ENCODE data around the gene MAP3K20.
"Not testable (repeated sequence)": the region's sequence is repeated elsewhere in the genome, so short reads cannot be mapped to it uniquely, and the experiment has no call there.

MAP3K20 gene

GRCh38 chr2:173271825-173272224, 196.2 kb downstream of the MAP3K20 start:
- DNase-seq, result no peak
- H3K4me3 Mint-ChIP-seq, result no peak overlapping the region
- H3K36me3 Mint-ChIP-seq (ENCODE audit: low read depth), result no peaks in the 10 kb centered on the region
- H3K27ac Mint-ChIP-seq, result no peak overlapping the region
- no peaks in the 10 kb centered on the region for H3K4me1 Mint-ChIP-seq
- peaks cover 3% of the 10 kb centered on the region for H3K9me3 Mint-ChIP-seq
- no peaks in the 10 kb centered on the region for H3K27me3 Mint-ChIP-seq
- ATAC-seq, result no peak

- Mint-ChIP-seq H3K27me3 (no peaks in the 10 kb centered on the region), H3K36me3 (ENCODE audit: low read depth) (no peaks in the 10 kb centered on the region), H3K4me3 (no peak overlapping the region), H3K27ac (no peak overlapping the region), H3K4me1 (no peaks in the 10 kb centered on the region), H3K9me3 (peaks cover 3% of the 10 kb centered on the region)
- DNase-seq (no peak), ATAC-seq (no peak)
Observed at GRCh38 chr2:173272849-173273248, 197.2 kb downstream of the MAP3K20 start.

- H3K36me3 Mint-ChIP-seq (ENCODE audit: low read depth), result no peaks in the 10 kb centered on the region
- no peaks in the 10 kb centered on the region for H3K27me3 Mint-ChIP-seq
- H3K27ac Mint-ChIP-seq, result no peak overlapping the region
- H3K4me1 Mint-ChIP-seq, result no peaks in the 10 kb centered on the region
- ATAC-seq, result no peak
- peaks cover 3% of the 10 kb centered on the region for H3K9me3 Mint-ChIP-seq
- DNase-seq, result no peak
- H3K4me3 Mint-ChIP-seq, result no peak overlapping the region
Observed at GRCh38 chr2:173278794-173279526, 203.3 kb downstream of the MAP3K20 start.

- H3K27me3 Mint-ChIP-seq, result no peaks in the 10 kb centered on the region
- H3K4me3 Mint-ChIP-seq, result no peak overlapping the region
- DNase-seq (no peak), ATAC-seq (no peak)
- no peaks in the 10 kb centered on the region for H3K36me3 Mint-ChIP-seq (ENCODE audit: low read depth)
- H3K27ac Mint-ChIP-seq, result no peak overlapping the region
- H3K4me1 Mint-ChIP-seq, result no peaks in the 10 kb centered on the region
- H3K9me3 Mint-ChIP-seq, result peaks cover 3% of the 10 kb centered on the region
Observed at GRCh38 chr2:173279527-173279868, 203.9 kb downstream of the MAP3K20 start.

GRCh38 chr2:173280853-173281252, 205.2 kb downstream of the MAP3K20 start:
- Mint-ChIP-seq H3K4me3 (no peak overlapping the region), H3K27me3 (no peaks in the 10 kb centered on the region), H3K4me1 (no peaks in the 10 kb centered on the region), H3K27ac (no peak overlapping the region), H3K36me3 (ENCODE audit: low read depth) (no peaks in the 10 kb centered on the region), H3K9me3 (no peaks in the 10 kb centered on the region)
- DNase-seq (no peak), ATAC-seq (no peak)

GRCh38 chr2:173281898-173282297, 206.3 kb downstream of the MAP3K20 start:
- not testable (repeated sequence) for ATAC-seq; DNase-seq; H3K4me3 Mint-ChIP-seq; H3K27ac Mint-ChIP-seq; H3K9me3 Mint-ChIP-seq; H3K27me3 Mint-ChIP-seq; H3K36me3 Mint-ChIP-seq (ENCODE audit: low read depth); H3K4me1 Mint-ChIP-seq

GRCh38 chr2:173282795-173283545, 207.3 kb downstream of the MAP3K20 start:
- Mint-ChIP-seq H3K4me1 (peaks cover 3% of the 10 kb centered on the region), H3K9me3 (no peaks in the 10 kb centered on the region), H3K36me3 (ENCODE audit: low read depth) (no peaks in the 10 kb centered on the region), H3K27ac (no peak overlapping the region), H3K27me3 (no peaks in the 10 kb centered on the region), H3K4me3 (no peak overlapping the region)
- ATAC-seq, result no peak
- DNase-seq, result no peak

GRCh38 chr2:173286153-173286809, 210.6 kb downstream of the MAP3K20 start:
- Mint-ChIP-seq H3K27me3 (peaks cover 2% of the 10 kb centered on the region), H3K27ac (no peak overlapping the region), H3K4me1 (peaks cover 8% of the 10 kb centered on the region), H3K9me3 (no peaks in the 10 kb centered on the region), H3K36me3 (ENCODE audit: low read depth) (no peaks in the 10 kb centered on the region), H3K4me3 (no peak overlapping the region)
- peak; percentile 83 for ATAC-seq
- no peak for DNase-seq

- peaks cover 8% of the 10 kb centered on the region for H3K4me1 Mint-ChIP-seq
- no peak for ATAC-seq
- peaks cover 2% of the 10 kb centered on the region for H3K27me3 Mint-ChIP-seq
- H3K36me3 Mint-ChIP-seq (ENCODE audit: low read depth), result no peaks in the 10 kb centered on the region
- H3K4me3 Mint-ChIP-seq, result no peak overlapping the region
- no peak overlapping the region for H3K27ac Mint-ChIP-seq
- no peak for DNase-seq
- no peaks in the 10 kb centered on the region for H3K9me3 Mint-ChIP-seq
Observed at GRCh38 chr2:173287594-173287993, 211.9 kb downstream of the MAP3K20 start.

- no peak for DNase-seq
- H3K4me3 Mint-ChIP-seq, result no peak overlapping the region
Observed at GRCh38 chr2:173288561-173288960, 212.9 kb downstream of the MAP3K20 start.

GRCh38 chr2:173290046-173290445, 214.4 kb downstream of the MAP3K20 start:
- no peak for DNase-seq

More at GRCh38 chr2:173288561-173288960, 212.9 kb downstream of the MAP3K20 start:
- no peaks in the 10 kb centered on the region for H3K36me3 Mint-ChIP-seq (ENCODE audit: low read depth)
- peaks cover 3% of the 10 kb centered on the region for H3K9me3 Mint-ChIP-seq
- H3K27ac Mint-ChIP-seq, result no peak overlapping the region
- peaks cover 8% of the 10 kb centered on the region for H3K4me1 Mint-ChIP-seq
- peak; percentile 66 for ATAC-seq
- H3K27me3 Mint-ChIP-seq, result peaks cover 2% of the 10 kb centered on the region

GRCh38 chr2:173290518-173290917, 214.9 kb downstream of the MAP3K20 start:
- H3K9me3 Mint-ChIP-seq, result peaks cover 3% of the 10 kb centered on the region
- H3K4me1 Mint-ChIP-seq, result peaks cover 8% of the 10 kb centered on the region
- DNase-seq (no peak), ATAC-seq (no peak)
- H3K36me3 Mint-ChIP-seq (ENCODE audit: low read depth), result no peaks in the 10 kb centered on the region
- peaks cover 2% of the 10 kb centered on the region for H3K27me3 Mint-ChIP-seq
- H3K27ac Mint-ChIP-seq, result no peak overlapping the region
- no peak overlapping the region for H3K4me3 Mint-ChIP-seq

More at GRCh38 chr2:173290046-173290445, 214.4 kb downstream of the MAP3K20 start:
- no peak for ATAC-seq
- H3K4me1 Mint-ChIP-seq, result peaks cover 8% of the 10 kb centered on the region
- no peak overlapping the region for H3K4me3 Mint-ChIP-seq
- H3K36me3 Mint-ChIP-seq (ENCODE audit: low read depth), result no peaks in the 10 kb centered on the region
- H3K9me3 Mint-ChIP-seq, result peaks cover 3% of the 10 kb centered on the region
- H3K27ac Mint-ChIP-seq, result no peak overlapping the region
- H3K27me3 Mint-ChIP-seq, result peaks cover 2% of the 10 kb centered on the region

GRCh38 chr2:173291412-173291811, 215.8 kb downstream of the MAP3K20 start:
- Mint-ChIP-seq H3K27me3 (peaks cover 2% of the 10 kb centered on the region), H3K27ac (no peak overlapping the region), H3K4me3 (no peak overlapping the region), H3K4me1 (peaks cover 6% of the 10 kb centered on the region), H3K36me3 (ENCODE audit: low read depth) (no peaks in the 10 kb centered on the region), H3K9me3 (peaks cover 3% of the 10 kb centered on the region)
- ATAC-seq, result no peak
- no peak for DNase-seq

- no peak for ATAC-seq
- no peak for DNase-seq
- H3K27ac Mint-ChIP-seq, result no peak overlapping the region
- peaks cover 26% of the 10 kb centered on the region for H3K9me3 Mint-ChIP-seq
- H3K4me3 Mint-ChIP-seq, result no peak overlapping the region
- H3K27me3 Mint-ChIP-seq, result peaks cover 6% of the 10 kb centered on the region
- peaks cover 11% of the 10 kb centered on the region for H3K36me3 Mint-ChIP-seq (ENCODE audit: low read depth)
- no peaks in the 10 kb centered on the region for H3K4me1 Mint-ChIP-seq
Observed at GRCh38 chr2:173296235-173296634, 220.6 kb downstream of the MAP3K20 start.
